Stimulated activated naive CD4-positive, alpha-beta T cell treated with Interleukin-2 at 50 U/mL for 16 hours (primary cell): Measurements from ENCODE around the gene MAGI2.

Experiments
- DNase-seq: peaks from one replicate; lab custom pipeline; 2025; lab: John Stamatoyannopoulos, UW

MAGI2 gene

GRCh38 chr7:78412216-78412858, 1041.1 kb downstream of the MAGI2 start:
- DNase-seq, result no peak

GRCh38 chr7:78407031-78407430, 1046.4 kb downstream of the MAGI2 start:
- DNase-seq, result no peak

- no peak for DNase-seq
Measured at GRCh38 chr7:78406531-78406930, 1046.9 kb downstream of the MAGI2 start.

- DNase-seq, result no peak
Measured at GRCh38 chr7:78402096-78402495, 1051.4 kb downstream of the MAGI2 start.

- no peak for DNase-seq
Measured at GRCh38 chr7:78400038-78400437, 1053.4 kb downstream of the MAGI2 start.

GRCh38 chr7:78399033-78399769, 1054.3 kb downstream of the MAGI2 start:
- DNase-seq, result no peak

GRCh38 chr7:78398576-78398975, 1054.9 kb downstream of the MAGI2 start:
- no peak for DNase-seq

- no peak for DNase-seq
Measured at GRCh38 chr7:78398081-78398480, 1055.4 kb downstream of the MAGI2 start.

GRCh38 chr7:78396210-78396609, 1057.3 kb downstream of the MAGI2 start:
- no peak for DNase-seq

GRCh38 chr7:78395298-78396036, 1058.0 kb downstream of the MAGI2 start:
- DNase-seq, result no peak

- DNase-seq, result no peak
Measured at GRCh38 chr7:78389022-78389421, 1064.4 kb downstream of the MAGI2 start.

- DNase-seq, result no peak
Measured at GRCh38 chr7:78386520-78386919, 1066.9 kb downstream of the MAGI2 start.

- DNase-seq, result no peak
Measured at GRCh38 chr7:78383096-78383880, 1070.2 kb downstream of the MAGI2 start.

GRCh38 chr7:78379148-78379547, 1074.3 kb downstream of the MAGI2 start:
- DNase-seq, result no peak

GRCh38 chr7:78377532-78377931, 1075.9 kb downstream of the MAGI2 start:
- DNase-seq, result no peak

GRCh38 chr7:78370936-78371335, 1082.5 kb downstream of the MAGI2 start:
- no peak for DNase-seq

GRCh38 chr7:78368771-78369170, 1084.7 kb downstream of the MAGI2 start:
- DNase-seq, result no peak

- DNase-seq, result no peak
Measured at GRCh38 chr7:78367280-78367773, 1086.1 kb downstream of the MAGI2 start.

- DNase-seq, result no peak
Measured at GRCh38 chr7:78363866-78364265, 1089.6 kb downstream of the MAGI2 start.

GRCh38 chr7:78359836-78360235, 1093.6 kb downstream of the MAGI2 start:
- DNase-seq, result no peak

GRCh38 chr7:78357709-78358108, 1095.8 kb downstream of the MAGI2 start:
- no peak for DNase-seq

GRCh38 chr7:78355834-78356233, 1097.6 kb downstream of the MAGI2 start:
- DNase-seq, result no peak
